GM21737 (cell line): ENCODE measurements around the gene ADAMTS13.
"Not testable (repeated sequence)": the region's sequence is repeated elsewhere in the genome, so short reads cannot be mapped to it uniquely, and the experiment has no call there.

ENCODE experiments used
- ATAC-seq: cut with Tn5 transposase; IDR thresholded peaks from one replicate; pipeline ENCODE4 v1.9.1; 2021; ENCODE audit warnings: mild to moderate bottlenecking, moderate library complexity; ENCODE audit not compliant: unreplicated experiment

ADAMTS13 gene

GRCh38 chr9:133423216-133423615, 1.0 kb downstream of the ADAMTS13 start:
- ATAC-seq, result no peak

- no peak for ATAC-seq
These were observed 2.0 kb downstream of the ADAMTS13 start for GRCh38 chr9:133424187-133424586.

- ATAC-seq, result no peak
These were observed 3.0 kb downstream of the ADAMTS13 start for GRCh38 chr9:133425049-133425632.

- no peak for ATAC-seq
These were observed 3.8 kb downstream of the ADAMTS13 start for GRCh38 chr9:133426011-133426410.

- ATAC-seq, result no peak
These were observed 5.6 kb downstream of the ADAMTS13 start for GRCh38 chr9:133427658-133428348.

GRCh38 chr9:133428617-133429101, 6.5 kb downstream of the ADAMTS13 start:
- ATAC-seq, result no peak

- no peak for ATAC-seq
These were observed 7.0 kb downstream of the ADAMTS13 start for GRCh38 chr9:133429214-133429613.

- no peak for ATAC-seq
These were observed 7.5 kb downstream of the ADAMTS13 start for GRCh38 chr9:133429641-133430161.

- no peak for ATAC-seq
These were observed 8.1 kb downstream of the ADAMTS13 start for GRCh38 chr9:133430244-133430643.

- no peak for ATAC-seq
These were observed 11.2 kb downstream of the ADAMTS13 start for GRCh38 chr9:133433351-133433843.

- no peak for ATAC-seq
These were observed 14.5 kb downstream of the ADAMTS13 start for GRCh38 chr9:133436681-133437080.

- ATAC-seq, result no peak
These were observed 15.8 kb downstream of the ADAMTS13 start for GRCh38 chr9:133437753-133438531.

GRCh38 chr9:133439337-133439736, 17.2 kb downstream of the ADAMTS13 start:
- ATAC-seq, result no peak

GRCh38 chr9:133440874-133441273, 18.7 kb downstream of the ADAMTS13 start:
- no peak for ATAC-seq

GRCh38 chr9:133441571-133441970, 19.4 kb downstream of the ADAMTS13 start:
- ATAC-seq, result no peak

GRCh38 chr9:133443248-133443647, 21.1 kb downstream of the ADAMTS13 start:
- ATAC-seq, result no peak

GRCh38 chr9:133443982-133444381, 21.8 kb downstream of the ADAMTS13 start:
- no peak for ATAC-seq

GRCh38 chr9:133445293-133445969, 23.3 kb downstream of the ADAMTS13 start:
- ATAC-seq, result no peak

GRCh38 chr9:133448487-133448972, 26.4 kb downstream of the ADAMTS13 start:
- ATAC-seq, result no peak

- ATAC-seq, result no peak
These were observed 27.6 kb downstream of the ADAMTS13 start for GRCh38 chr9:133449760-133450159.

GRCh38 chr9:133451865-133452264, 29.7 kb downstream of the ADAMTS13 start:
- not testable (repeated sequence) for ATAC-seq
